Head of caudate nucleus (tissue), 42 donors: ENCODE measurements around the gene CACNG1.
"Not testable (repeated sequence)": the region's sequence is repeated elsewhere in the genome, so short reads cannot be mapped to it uniquely, and the experiment has no call there.

Experiments
- DNase-seq, 42 donors: peaks; one replicate each; pipeline versions ENCODE4 v3.0.0 to v3.0.0-alpha.2; 2020 to 2021; ENCODE audit warnings: mixed read lengths in 7 of 42
- intact Hi-C: fragments of 100-400 bp; cut with DNase I; formaldehyde crosslinking; loops from one replicate; pipeline ENCODE4 v1.15.0; 2022

Gene CACNG1

DNA sequence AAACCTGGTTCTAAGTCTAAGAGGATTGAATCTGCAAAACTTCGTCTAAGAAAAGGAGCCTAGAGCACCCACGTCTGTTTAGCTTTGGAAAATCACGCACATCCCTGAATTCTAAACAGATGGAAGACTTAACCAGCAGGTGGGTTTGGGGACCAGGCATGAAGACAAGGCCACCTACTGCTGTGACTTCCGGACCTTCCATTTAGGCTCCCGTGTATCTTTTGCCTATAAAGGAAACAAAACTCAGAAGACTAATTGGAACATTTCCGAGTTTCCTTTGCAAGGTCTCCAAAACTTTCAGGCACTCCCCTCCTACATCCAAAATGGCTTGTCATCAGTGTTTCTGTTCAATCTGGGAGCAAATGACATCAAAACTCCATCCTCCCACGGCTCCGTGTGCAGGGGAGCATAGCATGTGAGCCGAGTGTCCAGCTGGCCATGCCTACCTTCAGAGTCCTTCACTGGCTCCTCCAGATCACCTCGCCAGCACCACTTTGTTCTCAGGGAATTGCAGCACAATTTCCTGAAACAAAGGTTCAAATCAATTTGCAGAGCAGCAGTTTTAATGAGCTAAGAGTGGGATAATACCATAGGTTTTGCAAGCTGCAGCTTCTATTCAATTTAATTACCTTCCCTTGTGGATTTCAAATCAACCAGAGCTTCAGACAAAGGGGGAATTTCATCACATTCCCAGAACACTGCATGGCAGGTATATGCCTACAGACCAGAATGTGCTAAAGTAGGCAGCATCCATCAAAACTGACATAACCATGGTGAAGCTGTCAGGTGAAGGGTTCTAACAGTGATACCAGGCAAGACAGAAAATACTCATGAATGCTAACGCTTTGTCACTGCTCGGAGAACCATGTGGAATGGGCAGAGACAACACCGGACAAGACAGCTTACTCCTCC is 23.5 kb downstream of the CACNG1 start:
- intact Hi-C loops, result no loop called here
- peak in 18 of 42 donors; percentile 11 to 78 (median 42) for DNase-seq

DNA sequence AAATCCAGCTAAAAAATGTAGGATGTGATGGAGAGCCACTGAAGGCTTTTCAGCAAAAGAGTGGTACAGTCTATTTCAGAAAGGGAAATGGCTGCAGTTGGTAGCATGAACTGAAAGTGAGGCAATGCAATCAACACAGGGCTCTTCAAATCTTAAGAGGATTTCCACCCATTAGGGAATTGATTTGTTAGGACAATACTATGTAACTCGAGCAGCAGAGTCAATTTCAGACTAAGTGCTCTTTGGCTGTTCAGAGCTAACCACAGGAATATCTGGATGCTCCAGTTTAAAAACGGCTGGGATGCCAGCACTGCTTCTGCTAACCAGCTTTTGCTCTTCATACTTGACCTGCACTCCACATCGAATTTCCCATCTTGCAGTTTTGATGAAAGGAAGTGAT is 24.6 kb downstream of the CACNG1 start:
- intact Hi-C loops, result no loop called here

GRCh38 chr17:67069603-67070136 is 25.3 kb downstream of the CACNG1 start:
- intact Hi-C loops, result no loop called here
- no peak for DNase-seq

More for the DNA sequence above, 24.6 kb downstream of the CACNG1 start:
- DNase-seq, result peak in 1 of 42 donors; percentile 29

DNA sequence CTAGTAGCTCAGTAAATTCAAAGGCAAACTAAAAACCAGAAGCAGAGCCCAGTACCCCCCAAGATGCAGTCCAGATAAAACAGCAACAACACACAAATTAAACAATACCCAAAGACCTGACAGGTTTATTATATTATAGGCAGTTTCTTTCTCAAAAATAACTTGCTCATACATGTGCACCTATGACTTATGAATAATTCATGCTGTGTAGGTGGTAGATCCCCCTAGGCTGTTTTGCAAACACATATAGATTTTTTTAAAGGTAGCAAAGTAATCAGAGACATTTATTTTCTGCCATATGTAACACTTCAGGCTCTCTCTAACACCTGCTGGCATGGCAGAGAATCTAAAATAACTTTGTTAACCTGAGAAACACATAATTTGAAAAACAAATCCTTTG is 27.2 kb downstream of the CACNG1 start:
- intact Hi-C loops, result no loop called here
- no peak for DNase-seq

DNA sequence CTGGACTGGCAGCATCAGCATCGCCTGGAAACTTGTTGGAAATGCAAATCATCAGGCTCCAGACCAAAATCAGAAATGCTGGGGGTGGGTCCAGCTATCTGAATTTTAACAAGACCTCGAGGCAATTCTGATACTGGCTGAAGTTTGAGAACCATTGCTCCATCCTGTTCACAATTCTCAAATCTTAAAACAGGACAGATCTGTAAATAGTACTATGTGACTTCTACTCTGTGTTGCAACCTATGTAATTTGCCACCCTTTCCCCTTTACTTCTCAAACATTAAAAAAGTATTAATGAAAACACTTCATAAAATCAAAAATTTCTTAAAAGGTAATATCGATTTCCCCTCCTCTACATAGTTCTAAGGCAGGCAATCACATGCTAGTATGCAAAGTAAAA is 28.5 kb downstream of the CACNG1 start:
- intact Hi-C loops, result no loop called here
- DNase-seq, result no peak

- intact Hi-C loops, result no loop called here
These were observed 30.4 kb downstream of the CACNG1 start for GRCh38 chr17:67074781-67075180.

DNA sequence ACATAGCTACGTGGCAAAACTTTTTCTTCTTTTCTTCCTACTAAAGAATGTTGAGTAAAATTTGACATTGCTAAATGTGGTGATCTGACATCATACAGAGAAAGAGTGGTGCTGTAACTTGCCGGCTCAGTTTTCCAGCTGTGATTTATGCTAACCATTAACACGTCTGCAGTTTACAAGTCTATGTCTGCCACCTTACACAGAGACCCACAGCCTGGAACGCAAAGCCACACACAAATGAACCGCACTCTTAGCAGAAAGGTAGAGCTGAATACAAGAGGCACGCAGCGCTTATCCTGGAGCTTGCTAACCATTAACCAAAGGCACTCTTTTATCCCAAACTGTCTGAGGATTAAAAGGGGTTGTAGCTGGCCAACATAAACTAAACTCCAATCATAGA is 31.9 kb downstream of the CACNG1 start:
- no peak for DNase-seq
- intact Hi-C loops, result no loop called here

More at GRCh38 chr17:67074781-67075180, 30.4 kb downstream of the CACNG1 start:
- no peak for DNase-seq

GRCh38 chr17:67078292-67078691 is 33.9 kb downstream of the CACNG1 start:
- intact Hi-C loops, result no loop called here
- no peak for DNase-seq

DNA sequence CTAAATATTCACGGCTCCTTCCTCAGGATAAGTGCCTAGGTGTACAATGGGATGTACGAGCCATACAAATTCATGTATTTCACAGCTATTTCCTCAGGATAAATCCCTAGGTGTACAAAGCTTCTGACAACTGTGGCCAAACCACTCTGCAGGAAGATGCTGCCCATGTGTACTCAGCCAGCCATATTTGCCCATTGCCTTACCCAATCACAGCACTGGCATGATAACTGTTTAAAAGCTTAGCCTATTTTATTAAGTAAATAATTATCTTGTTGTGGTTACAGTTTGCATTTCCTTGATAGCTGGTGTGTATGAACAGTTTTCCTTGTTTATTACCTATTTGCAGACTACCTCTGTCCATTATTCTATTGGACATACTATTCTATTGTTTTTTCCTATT is 35.1 kb downstream of the CACNG1 start:
- DNase-seq, result no peak
- intact Hi-C loops, result no loop called here

GRCh38 chr17:67080804-67081203 is 36.5 kb downstream of the CACNG1 start:
- intact Hi-C loops, result no loop called here
- no peak for DNase-seq

- DNase-seq, result no peak
- intact Hi-C loops, result no loop called here
These were observed 37.8 kb downstream of the CACNG1 start for GRCh38 chr17:67082107-67082506.

DNA sequence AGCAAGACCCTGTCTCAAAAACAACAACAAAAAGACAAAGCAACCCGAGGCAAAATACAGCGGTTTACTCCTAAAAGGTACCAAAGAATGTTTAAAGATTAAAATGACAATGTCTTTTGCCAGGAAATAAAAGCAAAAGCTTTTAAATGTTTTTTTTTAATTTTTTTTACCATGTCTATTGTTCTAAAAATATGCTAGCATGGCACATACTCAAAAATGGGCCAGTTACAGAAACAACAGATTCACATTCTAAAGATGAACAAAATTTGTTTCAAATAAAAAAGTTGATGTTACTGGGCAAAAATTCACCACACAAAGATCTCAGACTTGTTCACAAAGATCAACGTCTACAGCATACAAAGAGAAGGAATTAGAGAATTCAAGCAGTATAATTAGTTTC is 41.1 kb downstream of the CACNG1 start:
- DNase-seq, result no peak
- intact Hi-C loops, result no loop called here

DNA sequence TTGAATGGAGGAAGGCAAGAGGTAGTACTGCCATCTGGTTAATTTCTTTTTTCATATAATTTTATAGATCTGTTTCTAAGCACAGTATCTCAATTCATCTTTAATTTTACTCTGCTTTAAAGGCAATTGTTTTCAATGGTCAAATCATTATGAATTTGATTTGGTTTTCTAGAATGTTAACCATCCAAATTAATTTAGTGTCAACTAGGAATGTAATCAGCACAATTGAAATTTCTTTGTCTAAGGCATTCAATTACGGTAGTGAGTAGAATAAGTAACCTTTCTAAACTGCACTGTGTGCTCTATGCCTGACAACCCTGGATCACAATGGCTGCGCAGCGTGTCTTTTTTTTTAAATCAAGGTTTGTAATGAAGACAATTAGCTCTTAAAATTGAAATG is 44.3 kb downstream of the CACNG1 start:
- intact Hi-C loops, result no loop called here
- DNase-seq, result no peak

DNA sequence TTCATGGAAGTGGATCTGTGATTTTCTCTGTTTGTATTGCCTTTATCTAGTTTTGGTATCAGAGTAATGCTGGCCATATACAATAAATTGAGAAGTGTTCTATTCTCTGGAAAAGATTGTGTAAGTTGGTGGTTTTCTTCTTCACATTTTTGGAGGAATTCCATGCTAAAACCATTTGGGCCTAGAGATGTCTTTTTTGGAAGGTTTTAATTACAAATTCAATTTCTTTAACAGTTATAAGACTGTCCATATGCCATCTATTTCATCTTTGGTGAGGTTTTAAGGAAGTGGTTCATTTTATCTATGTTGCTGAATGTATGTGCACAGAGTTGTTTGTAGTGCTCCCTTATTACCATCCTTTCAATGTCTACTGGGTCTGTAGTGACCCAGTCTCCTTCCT is 46.0 kb downstream of the CACNG1 start:
- no peak for DNase-seq

DNA sequence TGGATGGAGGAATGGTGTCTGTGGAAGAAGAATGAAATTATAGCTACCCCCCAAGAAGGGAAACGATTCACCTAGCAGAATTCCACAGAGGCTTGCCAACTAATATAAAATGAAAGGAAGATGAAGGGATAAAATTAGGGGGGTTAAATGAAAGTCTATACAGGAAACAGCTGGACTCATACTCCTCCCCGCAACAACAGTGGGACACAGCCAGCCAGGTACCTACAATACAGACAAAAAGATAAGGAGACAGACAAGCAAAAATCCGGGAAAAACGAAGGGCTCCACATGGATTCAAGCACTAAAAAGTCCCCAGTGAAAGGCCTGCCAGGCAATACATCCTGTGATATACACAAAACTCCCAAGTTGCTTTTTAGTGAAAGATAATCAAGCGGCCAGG is 47.9 kb downstream of the CACNG1 start:
- DNase-seq, result no peak
- intact Hi-C loops, result no loop called here

More for the DNA sequence above, 46.0 kb downstream of the CACNG1 start:
- intact Hi-C loops, result no loop called here

- intact Hi-C loops, result not testable (repeated sequence)
These were observed 48.4 kb downstream of the CACNG1 start for GRCh38 chr17:67092710-67093109.

GRCh38 chr17:67093348-67093747 is 49.0 kb downstream of the CACNG1 start:
- intact Hi-C loops, result no loop called here
- DNase-seq, result no peak

More at GRCh38 chr17:67092710-67093109, 48.4 kb downstream of the CACNG1 start:
- DNase-seq, result peak in 2 of 42 donors; percentile 8 to 18

DNA sequence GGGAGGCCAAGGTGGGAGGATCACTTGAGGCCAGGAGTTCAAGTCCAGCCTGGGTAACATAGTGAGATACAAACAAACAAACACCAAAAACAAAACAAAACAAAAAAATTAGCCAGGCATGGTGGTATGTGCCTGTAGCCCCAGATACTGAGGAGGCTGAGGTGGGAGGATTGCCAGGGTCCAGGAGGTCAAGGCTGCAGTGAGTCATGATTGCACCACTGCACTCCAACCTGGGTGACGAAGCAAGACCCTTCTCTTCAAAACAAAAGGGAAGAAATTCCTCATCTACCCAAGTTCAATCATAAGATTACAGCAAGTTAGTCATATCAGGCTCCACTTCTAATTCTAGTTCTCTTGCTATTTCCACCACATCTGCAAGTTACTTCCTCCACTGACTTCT is 50.9 kb downstream of the CACNG1 start:
- DNase-seq, intact Hi-C loops: not testable (repeated sequence)

- intact Hi-C loops, result no loop called here
- DNase-seq, result no peak
These were observed 51.4 kb downstream of the CACNG1 start for GRCh38 chr17:67095803-67096202.

- intact Hi-C loops, result no loop called here
- DNase-seq, result no peak
These were observed 52.3 kb downstream of the CACNG1 start for GRCh38 chr17:67096609-67097008.

DNA sequence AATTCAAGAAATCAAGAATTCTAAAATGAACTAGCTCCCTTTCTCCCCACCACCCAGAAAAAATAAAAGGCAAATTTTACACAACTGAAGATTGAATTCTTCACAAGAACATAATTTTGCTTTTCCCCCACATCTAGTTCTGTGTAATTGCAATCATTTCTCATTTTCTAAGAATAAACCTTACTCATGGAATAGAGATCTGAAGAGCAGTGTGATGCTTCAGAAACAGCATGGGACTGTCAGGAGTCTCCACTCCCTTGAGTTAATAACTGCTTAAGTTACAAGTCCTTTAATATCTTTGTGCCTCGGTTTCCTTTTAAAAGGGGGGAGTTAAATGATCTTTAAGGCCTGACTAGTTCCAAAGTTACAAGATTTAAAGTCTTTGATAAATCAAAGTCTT is 53.7 kb downstream of the CACNG1 start:
- DNase-seq, result no peak
- intact Hi-C loops, result no loop called here
